IPS DF 4.7 (cell line): ENCODE data around the gene NKAIN2.

Source experiments
- DNase-seq: peaks from one replicate; pipeline ENCODE4 v3.0.0-alpha.2; 2013; ENCODE audit warnings: low spot score; ENCODE audit errors: extremely low read depth

NKAIN2 gene

DNA sequence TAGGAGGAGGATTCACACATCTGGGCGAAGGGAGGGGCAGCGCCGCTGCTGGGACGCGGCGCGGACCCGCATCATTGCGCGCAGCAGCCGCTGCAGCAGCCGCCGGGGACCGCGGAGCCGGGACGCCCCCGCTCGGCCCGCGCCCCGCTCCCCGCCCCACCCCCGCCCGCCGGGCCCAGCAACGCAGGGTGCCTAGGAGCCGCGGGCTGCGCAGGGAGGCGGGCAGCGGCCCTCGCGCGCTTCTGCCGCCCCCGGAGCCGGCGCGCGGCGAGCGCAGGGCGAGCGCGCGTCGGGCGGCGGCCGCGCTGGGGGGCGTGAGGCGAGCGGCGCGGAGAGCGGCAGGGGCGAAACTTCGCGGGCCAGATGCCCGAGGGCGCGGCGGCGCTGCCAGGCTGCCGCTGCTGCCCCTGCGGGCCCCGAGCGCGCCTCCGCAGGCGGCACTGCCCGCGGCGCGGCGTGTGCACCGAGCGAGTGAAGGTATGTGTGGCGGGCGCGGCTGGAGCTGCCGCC is at the start of gene NKAIN2:
Gene NKAIN2 (plus strand): TSS at position 362 of the 510 bp plus-strand sequence.
- DNase-seq: no peak

DNA sequence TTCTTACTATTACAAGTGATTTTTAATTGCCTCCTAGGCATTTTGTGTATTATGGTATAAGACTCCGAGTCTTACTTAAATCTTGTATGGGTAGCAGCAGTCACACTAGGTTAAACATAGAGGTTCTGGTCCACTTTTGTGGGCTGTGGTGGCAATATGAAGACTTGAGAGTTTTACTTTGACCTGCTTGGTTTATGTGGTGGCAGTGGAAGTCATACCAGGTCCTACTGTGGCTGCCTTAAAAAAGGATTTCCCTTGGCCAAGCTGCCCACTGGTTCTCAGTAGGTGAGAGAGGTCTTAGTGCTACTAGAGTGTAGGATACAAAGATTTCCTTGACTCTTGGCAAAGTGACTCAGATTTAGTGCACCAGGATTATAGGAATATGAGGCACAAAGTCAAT is 44.2 kb upstream of the NKAIN2 start:
- DNase-seq: no peak

- DNase-seq: no peak
Measured at GRCh38 chr6:123763904-123764303, 39.8 kb upstream of the NKAIN2 start.

- no peak for DNase-seq
Measured at GRCh38 chr6:123764722-123765121, 38.9 kb upstream of the NKAIN2 start.

- no peak for DNase-seq
Measured at GRCh38 chr6:123768921-123769320, 34.7 kb upstream of the NKAIN2 start.

GRCh38 chr6:123769431-123769830 is 34.2 kb upstream of the NKAIN2 start:
- DNase-seq: no peak

- no peak for DNase-seq
Measured at GRCh38 chr6:123770247-123770949, 33.3 kb upstream of the NKAIN2 start.

GRCh38 chr6:123771126-123771525 is 32.5 kb upstream of the NKAIN2 start:
- no peak for DNase-seq

GRCh38 chr6:123777563-123777962 is 26.1 kb upstream of the NKAIN2 start:
- DNase-seq: no peak

DNA sequence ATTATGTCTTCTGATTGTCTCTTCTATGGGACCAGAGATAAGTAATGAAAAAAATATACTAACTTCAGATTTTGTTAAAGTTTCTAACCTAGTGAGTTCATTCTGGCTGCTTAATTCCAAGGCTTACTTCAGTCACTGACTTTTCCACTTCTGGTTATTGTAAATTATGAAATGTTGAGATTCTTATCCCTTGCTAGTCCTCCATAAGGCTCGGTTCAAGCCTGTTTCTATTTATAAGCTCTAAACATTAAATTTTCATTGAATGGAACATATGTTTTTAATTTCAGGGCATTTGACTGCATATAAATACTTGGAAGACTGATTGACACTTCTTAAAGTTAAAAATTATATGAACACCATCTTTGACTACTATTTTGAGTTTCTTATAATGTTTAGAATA is 23.6 kb upstream of the NKAIN2 start:
- no peak for DNase-seq

- no peak for DNase-seq
Measured at GRCh38 chr6:123784330-123784729, 19.3 kb upstream of the NKAIN2 start.

DNA sequence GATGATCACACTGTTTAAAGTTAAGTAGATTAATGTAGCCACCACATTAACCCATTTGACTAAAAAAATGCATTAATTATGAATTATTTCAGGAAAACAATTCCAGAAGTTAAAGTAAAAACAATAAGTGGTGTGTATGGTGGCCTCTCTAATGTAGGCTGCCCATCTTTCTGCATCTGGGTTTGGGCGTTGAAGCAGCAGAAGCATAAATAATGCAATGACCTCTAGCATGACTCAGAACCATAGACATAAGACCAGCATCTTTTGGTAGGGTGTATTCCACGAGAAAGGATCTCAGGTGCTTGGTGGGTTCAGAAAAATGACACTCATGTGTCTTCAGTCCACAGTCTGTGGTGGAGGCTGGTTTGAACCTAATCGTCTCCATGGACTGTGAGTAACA is 18.6 kb upstream of the NKAIN2 start:
- DNase-seq: no peak

DNA sequence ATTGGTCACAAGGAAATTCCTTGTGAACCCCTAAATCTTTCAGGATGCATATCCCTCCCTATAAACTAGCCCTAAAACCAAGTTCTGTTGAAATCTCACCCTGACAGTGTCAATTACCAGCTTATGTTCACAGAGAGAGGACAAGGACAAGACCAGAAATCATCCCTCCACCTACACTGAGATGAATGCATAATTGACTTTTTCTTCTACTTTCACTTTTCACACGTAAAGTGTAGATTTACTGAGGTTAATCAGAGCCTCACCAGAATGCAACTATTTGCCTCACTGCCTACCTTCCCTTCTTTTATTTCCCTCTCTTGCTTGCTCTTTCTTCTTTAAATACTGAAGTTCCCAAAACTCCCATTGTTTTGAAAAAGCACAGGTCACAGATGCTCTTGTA is 15.3 kb upstream of the NKAIN2 start:
- no peak for DNase-seq

- DNase-seq: no peak
Measured at GRCh38 chr6:123794190-123794589, 9.5 kb upstream of the NKAIN2 start.

GRCh38 chr6:123794799-123795198 is 8.9 kb upstream of the NKAIN2 start:
- DNase-seq: no peak

- no peak for DNase-seq
Measured at GRCh38 chr6:123801067-123801466, 2.6 kb upstream of the NKAIN2 start.

GRCh38 chr6:123802351-123802696 is 1.3 kb upstream of the NKAIN2 start:
- no peak for DNase-seq

DNA sequence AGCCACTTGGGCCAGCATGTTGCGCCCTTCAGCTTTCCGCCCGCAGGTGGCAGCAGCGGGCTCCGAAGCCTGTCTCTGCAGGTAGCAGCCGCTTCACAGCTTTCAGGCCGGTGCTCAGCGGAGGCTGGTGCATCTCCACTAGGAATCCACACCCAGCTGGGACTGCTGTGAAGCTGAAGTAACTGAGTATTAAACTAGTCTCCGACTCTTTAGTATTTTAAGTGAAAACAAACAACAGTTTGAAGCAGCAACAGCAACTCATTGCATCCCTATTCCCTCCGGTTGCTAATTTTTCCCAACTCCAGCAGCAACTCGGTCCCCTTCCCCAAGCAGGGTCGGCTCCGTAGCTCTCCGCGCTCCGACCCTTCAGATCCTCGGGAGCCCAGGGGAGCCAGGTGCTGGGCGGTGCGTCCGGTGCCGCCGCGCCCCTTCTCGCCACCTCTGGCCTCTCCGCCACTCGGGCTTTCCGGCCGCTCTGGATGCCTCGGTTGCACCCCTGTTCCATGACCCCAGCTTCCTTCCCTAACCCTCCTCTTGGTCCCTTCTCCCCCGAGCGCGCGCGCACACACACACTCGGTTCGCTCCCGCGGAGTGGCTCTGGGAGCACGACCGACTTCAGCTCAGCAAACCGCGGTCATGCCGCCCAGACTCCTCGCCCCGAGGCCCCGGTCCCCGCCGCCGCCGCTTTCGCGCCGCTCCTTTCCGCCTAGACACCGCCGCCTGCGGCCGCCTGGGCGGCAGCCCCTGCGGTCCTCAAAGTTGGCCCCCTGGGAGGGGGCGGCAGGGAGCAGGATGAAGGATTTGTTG is 765 bp upstream of the NKAIN2 start:
- peak; percentile 58 for DNase-seq

- no peak for DNase-seq
Measured at GRCh38 chr6:123804014-123804786, 535 bp downstream of the NKAIN2 start.

- DNase-seq: no peak
Measured at GRCh38 chr6:123804787-123805540, 1.3 kb downstream of the NKAIN2 start.

GRCh38 chr6:123805921-123806320 is 2.3 kb downstream of the NKAIN2 start:
- no peak for DNase-seq
